Neuron (in vitro differentiated cells): ENCODE data around the gene FOXC2.

Experiments
- H2AFZ ChIP-seq: one replicate; pipeline ENCODE4 v1.6.1; 2013; ENCODE audit warnings: low read depth, mild to moderate bottlenecking, inconsistent platforms, low read length, moderate library complexity
- H3K27me3 ChIP-seq: one replicate; pipeline ENCODE4 v1.6.1; 2013; ENCODE audit warnings: low read length; ENCODE audit not compliant: insufficient read depth
- H3K36me3 ChIP-seq: one replicate; pipeline ENCODE4 v1.6.1; 2013; ENCODE audit warnings: low read length; ENCODE audit not compliant: insufficient read depth
- H3K4me1 ChIP-seq: one replicate; pipeline ENCODE4 v1.6.1; 2013; ENCODE audit warnings: low read length; ENCODE audit not compliant: insufficient read depth
- H3K4me3 ChIP-seq: 2 replicates; pipeline ENCODE4 v1.5.1; 2013; ENCODE audit warnings: mild to moderate bottlenecking, low read length, moderate library complexity
- H3K9me3 ChIP-seq: one replicate; pipeline ENCODE4 v1.6.1; 2013; ENCODE audit warnings: low read length

FOXC2 gene

GRCh38 chr16:86598607-86599565 lies 32.3 kb downstream of the FOXC2 start:
- Histone ChIP-seq H3K4me1 (no peaks in the 10 kb centered on the region), H3K9me3 (no peaks in the 10 kb centered on the region), H3K27me3 (peaks cover 44% of the 10 kb centered on the region), H3K4me3 (no peak overlapping the region), H2AFZ (no peak overlapping the region), H3K36me3 (no peaks in the 10 kb centered on the region)

GRCh38 chr16:86601356-86601755 lies 34.7 kb downstream of the FOXC2 start:
- Histone ChIP-seq H3K9me3 (no peaks in the 10 kb centered on the region), H3K4me3 (no peak overlapping the region), H3K27me3 (peaks cover 30% of the 10 kb centered on the region), H2AFZ (no peak overlapping the region), H3K36me3 (no peaks in the 10 kb centered on the region), H3K4me1 (no peaks in the 10 kb centered on the region)

- no peaks in the 10 kb centered on the region for H3K4me1 ChIP-seq
- no peaks in the 10 kb centered on the region for H3K9me3 ChIP-seq
- H3K36me3 ChIP-seq: no peaks in the 10 kb centered on the region
- H2AFZ ChIP-seq: no peak overlapping the region
- H3K4me3 ChIP-seq: no peak overlapping the region
- peaks cover 23% of the 10 kb centered on the region for H3K27me3 ChIP-seq
These were observed 35.9 kb downstream of the FOXC2 start for GRCh38 chr16:86602521-86602920.

GRCh38 chr16:86604436-86605193 lies 38.0 kb downstream of the FOXC2 start:
- no peaks in the 10 kb centered on the region for H3K36me3 ChIP-seq
- peaks cover 8% of the 10 kb centered on the region for H3K27me3 ChIP-seq
- H3K4me1 ChIP-seq: no peaks in the 10 kb centered on the region
- no peak overlapping the region for H3K4me3 ChIP-seq
- no peaks in the 10 kb centered on the region for H3K9me3 ChIP-seq
- H2AFZ ChIP-seq: no peak overlapping the region

- Histone ChIP-seq H3K36me3 (no peaks in the 10 kb centered on the region), H2AFZ (no peak overlapping the region), H3K9me3 (no peaks in the 10 kb centered on the region), H3K4me1 (no peaks in the 10 kb centered on the region), H3K27me3 (peaks cover 8% of the 10 kb centered on the region), H3K4me3 (no peak overlapping the region)
These were observed 39.3 kb downstream of the FOXC2 start for GRCh38 chr16:86605950-86606349.

GRCh38 chr16:86608301-86608747 lies 41.7 kb downstream of the FOXC2 start:
- no peak overlapping the region for H2AFZ ChIP-seq
- H3K4me3 ChIP-seq: no peak overlapping the region
- no peaks in the 10 kb centered on the region for H3K9me3 ChIP-seq
- no peaks in the 10 kb centered on the region for H3K4me1 ChIP-seq
- no peaks in the 10 kb centered on the region for H3K36me3 ChIP-seq
- no peaks in the 10 kb centered on the region for H3K27me3 ChIP-seq

GRCh38 chr16:86609115-86609514 lies 42.5 kb downstream of the FOXC2 start:
- H3K4me1 ChIP-seq: no peaks in the 10 kb centered on the region
- H3K27me3 ChIP-seq: no peaks in the 10 kb centered on the region
- H3K36me3 ChIP-seq: no peaks in the 10 kb centered on the region
- no peak overlapping the region for H3K4me3 ChIP-seq
- H3K9me3 ChIP-seq: no peaks in the 10 kb centered on the region
- no peak overlapping the region for H2AFZ ChIP-seq

GRCh38 chr16:86609661-86610060 lies 43.0 kb downstream of the FOXC2 start:
- Histone ChIP-seq H2AFZ (no peak overlapping the region), H3K36me3 (no peaks in the 10 kb centered on the region), H3K4me1 (no peaks in the 10 kb centered on the region), H3K4me3 (no peak overlapping the region), H3K27me3 (no peaks in the 10 kb centered on the region), H3K9me3 (no peaks in the 10 kb centered on the region)

GRCh38 chr16:86610779-86611524 lies 44.3 kb downstream of the FOXC2 start:
- H2AFZ ChIP-seq: no peak overlapping the region

GRCh38 chr16:86611525-86611855 lies 44.9 kb downstream of the FOXC2 start:
- Histone ChIP-seq H2AFZ (no peak overlapping the region), H3K36me3 (no peaks in the 10 kb centered on the region), H3K27me3 (no peaks in the 10 kb centered on the region), H3K9me3 (no peaks in the 10 kb centered on the region), H3K4me3 (no peak overlapping the region), H3K4me1 (no peaks in the 10 kb centered on the region)

More at GRCh38 chr16:86610779-86611524, 44.3 kb downstream of the FOXC2 start:
- no peaks in the 10 kb centered on the region for H3K27me3 ChIP-seq
- no peaks in the 10 kb centered on the region for H3K36me3 ChIP-seq
- H3K4me3 ChIP-seq: no peak overlapping the region
- H3K9me3 ChIP-seq: no peaks in the 10 kb centered on the region
- H3K4me1 ChIP-seq: no peaks in the 10 kb centered on the region

- Histone ChIP-seq H3K27me3 (no peaks in the 10 kb centered on the region), H3K36me3 (no peaks in the 10 kb centered on the region), H3K4me1 (no peaks in the 10 kb centered on the region)
These were observed 45.3 kb downstream of the FOXC2 start for GRCh38 chr16:86611941-86612340.

GRCh38 chr16:86614699-86615098 lies 48.1 kb downstream of the FOXC2 start:
- Histone ChIP-seq H3K4me3 (no peak overlapping the region), H3K36me3 (no peaks in the 10 kb centered on the region), H3K4me1 (no peaks in the 10 kb centered on the region), H2AFZ (no peak overlapping the region), H3K27me3 (no peaks in the 10 kb centered on the region), H3K9me3 (no peaks in the 10 kb centered on the region)

More at GRCh38 chr16:86611941-86612340, 45.3 kb downstream of the FOXC2 start:
- no peaks in the 10 kb centered on the region for H3K9me3 ChIP-seq
- H3K4me3 ChIP-seq: no peak overlapping the region
- H2AFZ ChIP-seq: no peak overlapping the region

GRCh38 chr16:86616906-86617305 lies 50.3 kb downstream of the FOXC2 start:
- H3K9me3 ChIP-seq: no peaks in the 10 kb centered on the region
- no peaks in the 10 kb centered on the region for H3K27me3 ChIP-seq
- no peak overlapping the region for H2AFZ ChIP-seq
- no peak overlapping the region for H3K4me3 ChIP-seq
- H3K4me1 ChIP-seq: no peaks in the 10 kb centered on the region
- H3K36me3 ChIP-seq: no peaks in the 10 kb centered on the region
